KOPT-K1 (cell line): Measurements from ENCODE around the gene ZDHHC14.
"Not testable (repeated sequence)": the region's sequence is repeated elsewhere in the genome, so short reads cannot be mapped to it uniquely, and the experiment has no call there.

Source experiments
- H3K27ac ChIP-seq: fragments of 200-600 bp; sonication (generic); 2 replicates; pipeline ENCODE4 v1.5.1; 2016; ENCODE audit warnings: antibody characterized with exemption, mild to moderate bottlenecking, low read depth, low read length; ENCODE audit not compliant: poor library complexity, severe bottlenecking
- H3K36me3 ChIP-seq: fragments of 200-600 bp; sonication (generic); 2 replicates; pipeline ENCODE4 v1.5.1; 2017; ENCODE audit warnings: antibody characterized with exemption, mild to moderate bottlenecking, low read length, moderate library complexity; ENCODE audit not compliant: insufficient read depth
- H3K9me3 ChIP-seq: fragments of 200-600 bp; sonication (generic); 2 replicates; pipeline ENCODE4 v1.5.1; 2017; ENCODE audit warnings: antibody characterized with exemption, low read length, mild to moderate bottlenecking; ENCODE audit not compliant: insufficient read depth, poor library complexity, severe bottlenecking

The ZDHHC14 gene

GRCh38 chr6:157457787-157458186 is 76.8 kb downstream of the ZDHHC14 start:
- Histone ChIP-seq H3K9me3 (no peaks in the 10 kb centered on the region), H3K36me3 (no peaks in the 10 kb centered on the region), H3K27ac (no peak overlapping the region)

DNA sequence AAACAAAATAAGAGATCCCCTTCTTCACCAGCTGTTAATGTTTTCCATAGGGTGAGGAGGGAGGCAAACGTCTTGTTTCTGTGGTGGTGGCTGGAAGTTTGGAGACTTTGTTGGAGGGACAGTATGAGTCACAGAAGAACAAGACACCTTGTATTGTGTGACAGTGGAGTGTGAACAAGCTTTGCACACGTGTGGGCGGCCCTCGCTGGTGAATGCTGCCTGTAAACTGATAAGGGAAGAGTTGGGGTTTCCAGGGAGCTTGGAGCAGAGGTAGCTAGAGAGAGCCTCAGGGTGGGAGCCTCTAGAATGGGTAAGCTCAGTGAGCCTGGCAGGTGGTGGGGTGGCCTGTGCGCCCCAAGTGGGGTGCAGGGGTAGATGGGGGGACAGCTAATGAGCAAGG is 78.3 kb downstream of the ZDHHC14 start:
- Histone ChIP-seq H3K27ac (no peak overlapping the region), H3K36me3 (no peaks in the 10 kb centered on the region), H3K9me3 (no peaks in the 10 kb centered on the region)

GRCh38 chr6:157460182-157460999 is 79.4 kb downstream of the ZDHHC14 start:
- H3K27ac ChIP-seq: no peak overlapping the region
- no peaks in the 10 kb centered on the region for H3K9me3 ChIP-seq
- H3K36me3 ChIP-seq: no peaks in the 10 kb centered on the region

- Histone ChIP-seq H3K36me3 (no peaks in the 10 kb centered on the region), H3K27ac (no peak overlapping the region), H3K9me3 (no peaks in the 10 kb centered on the region)
Measured at GRCh38 chr6:157461000-157461915, 80.3 kb downstream of the ZDHHC14 start.

DNA sequence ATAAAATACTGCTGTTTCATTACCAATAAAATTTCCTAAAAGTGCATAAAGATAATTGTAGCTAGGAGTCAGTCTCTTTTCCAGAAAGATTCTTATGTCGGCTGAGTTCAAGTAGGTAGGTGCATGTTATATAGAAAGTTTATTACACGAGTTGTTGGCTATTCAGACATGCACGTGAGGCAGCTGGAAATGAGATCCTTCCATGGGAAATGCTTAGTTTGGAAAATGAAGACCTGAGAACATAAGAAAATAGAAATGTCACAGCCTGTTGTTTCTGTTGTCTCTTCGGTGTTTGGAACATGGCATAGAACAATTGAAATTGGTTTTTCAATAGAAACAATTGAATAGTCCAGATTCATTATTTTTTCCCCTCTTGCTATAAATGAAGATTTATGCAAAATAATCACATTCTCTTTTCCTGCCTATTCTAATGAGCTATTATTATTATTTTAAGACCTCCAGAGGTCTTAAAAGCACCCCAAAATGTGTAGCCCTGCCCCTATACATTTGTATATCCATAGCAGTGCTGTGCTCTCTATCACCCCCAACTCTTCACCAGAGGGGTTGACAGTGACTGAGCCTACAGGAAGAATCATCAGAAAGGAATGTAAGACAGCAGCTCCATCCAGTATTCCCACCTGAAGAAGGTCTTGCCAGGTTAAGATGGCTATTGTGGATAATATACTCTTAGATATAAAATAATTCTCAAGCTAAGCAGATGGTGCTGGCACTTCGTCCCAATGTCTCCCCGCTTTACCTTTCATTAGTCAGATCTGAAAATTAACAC is 82.2 kb downstream of the ZDHHC14 start:
- no peaks in the 10 kb centered on the region for H3K9me3 ChIP-seq
- no peaks in the 10 kb centered on the region for H3K36me3 ChIP-seq
- no peak overlapping the region for H3K27ac ChIP-seq

- not testable (repeated sequence) for H3K27ac ChIP-seq, H3K36me3 ChIP-seq, H3K9me3 ChIP-seq
Measured at GRCh38 chr6:157463743-157464135, 82.7 kb downstream of the ZDHHC14 start.

- Histone ChIP-seq H3K27ac (no peak overlapping the region), H3K36me3 (no peaks in the 10 kb centered on the region), H3K9me3 (no peaks in the 10 kb centered on the region)
Measured at GRCh38 chr6:157464653-157465535, 83.9 kb downstream of the ZDHHC14 start.

GRCh38 chr6:157466342-157466648 is 85.3 kb downstream of the ZDHHC14 start:
- Histone ChIP-seq H3K27ac (no peak overlapping the region), H3K9me3 (no peaks in the 10 kb centered on the region), H3K36me3 (no peaks in the 10 kb centered on the region)

DNA sequence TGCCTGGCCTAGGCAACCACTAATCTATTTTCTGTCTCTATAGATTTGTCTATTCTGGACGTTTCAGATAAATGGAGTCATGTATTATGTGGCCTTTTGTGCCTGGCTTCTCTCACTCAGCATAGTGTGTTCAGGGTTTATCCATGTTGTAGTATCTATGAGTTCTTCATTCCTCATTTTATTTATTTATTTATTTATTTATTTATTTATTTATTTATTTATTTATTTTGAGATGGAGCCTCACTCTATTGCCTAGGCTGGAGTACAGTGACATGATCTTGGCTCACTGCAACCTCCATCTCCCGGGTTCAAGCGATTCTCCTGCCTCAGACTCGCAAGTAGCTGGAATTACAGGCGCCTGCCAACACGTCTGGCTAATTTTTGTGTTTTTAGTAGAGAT is 86.3 kb downstream of the ZDHHC14 start:
- not testable (repeated sequence) for H3K36me3 ChIP-seq, H3K27ac ChIP-seq, H3K9me3 ChIP-seq

- Histone ChIP-seq H3K27ac (no peak overlapping the region), H3K9me3 (no peaks in the 10 kb centered on the region), H3K36me3 (no peaks in the 10 kb centered on the region)
Measured at GRCh38 chr6:157468054-157468453, 87.1 kb downstream of the ZDHHC14 start.

DNA sequence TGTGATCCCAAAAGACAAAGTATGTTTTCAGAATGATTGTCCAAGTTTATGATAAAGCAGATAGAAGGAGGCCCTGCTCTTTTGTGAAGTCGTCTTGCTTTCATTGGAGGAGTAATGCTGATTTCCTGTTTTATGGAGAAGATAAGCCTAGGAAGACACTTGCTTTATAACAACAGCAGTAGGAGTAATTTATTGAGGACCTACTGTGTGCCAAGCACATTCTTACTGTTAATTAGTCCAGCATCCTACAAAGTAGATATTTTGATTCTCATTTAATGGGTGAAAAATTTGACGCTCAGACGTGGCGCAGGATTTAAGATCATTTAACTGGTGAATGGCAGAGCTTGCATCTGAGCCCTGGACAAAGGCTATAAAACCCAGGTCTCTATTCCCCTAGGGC is 87.6 kb downstream of the ZDHHC14 start:
- Histone ChIP-seq H3K27ac (no peak overlapping the region), H3K9me3 (no peaks in the 10 kb centered on the region), H3K36me3 (no peaks in the 10 kb centered on the region)

- no peaks in the 10 kb centered on the region for H3K36me3 ChIP-seq
- H3K9me3 ChIP-seq: no peaks in the 10 kb centered on the region
- H3K27ac ChIP-seq: no peak overlapping the region
Measured at GRCh38 chr6:157469378-157469777, 88.4 kb downstream of the ZDHHC14 start.

- H3K36me3 ChIP-seq: no peaks in the 10 kb centered on the region
- no peaks in the 10 kb centered on the region for H3K9me3 ChIP-seq
- H3K27ac ChIP-seq: no peak overlapping the region
Measured at GRCh38 chr6:157471077-157471686, 90.2 kb downstream of the ZDHHC14 start.
